K562 (cell line): ENCODE data around the gene KCNJ15. TPM values are rescaled to one million over a fixed set of nuclear protein-coding genes. Genes with fewer than 3 reads are reported as not detected.

Experiments used
- ATAC-seq: fragments of 200-7000 bp; cut with Tn5 transposase; 3 replicates; pipeline ENCODE4 v1.9.1; 2020; ENCODE audit warnings: moderate library complexity
- BruUV-seq: library from RNA; stranded (reverse); fragments of 400-500 nt; replicated peaks from 2 replicates; lab custom pipeline; 2021; lab: Mats Ljungman, UMichigan
- CTCF ChIA-PET: fragments of 300-600 bp; formaldehyde crosslinking; extraction: SDS; loops from one replicate; lab custom pipeline; 2021; ENCODE audit warnings: low intra/inter-chr PET ratio; lab: Yijun Ruan, JAX
- POLR2A ChIA-PET: fragments of 300-600, 350-650 bp; sonication (Branson Sonifier 250); formaldehyde crosslinking; extraction: SDS; loops from one replicate; lab custom pipeline; 2021; ENCODE audit warnings: antibody characterized with exemption, inconsistent platforms; lab: Yijun Ruan, JAX
- DNase-seq, 4 experiments: peaks; one replicate each; pipeline versions ENCODE4 v3.0.0 to v3.0.0-alpha.2; 2011 to 2018; ENCODE audit warnings: low spot score in 3 of 4, mixed read lengths in 3 of 4; ENCODE audit errors: extremely low read depth in 1 of 4
- FAIRE-seq: peaks from 2 replicates; lab custom pipeline; 2011; peaks lifted over from hg19 to GRCh38; lab: Jason Lieb, UNC
- H2AFZ ChIP-seq: 2 replicates; pipeline ENCODE4 v1.6.0; 2011; ENCODE audit warnings: low read depth, low read length, control low read depth, inconsistent platforms
- H3K27ac ChIP-seq: fragments of 200-600 bp; 3 replicates; pipeline ENCODE4 v1.8.0; 2011; ENCODE audit warnings: low read depth, mild to moderate bottlenecking, control low read depth, inconsistent platforms, low read length, moderate library complexity, mixed read lengths; ENCODE audit errors: extremely low read depth
- H3K27me3 ChIP-seq, 2 experiments: fragments of 300-600 bp in 1 of 2; 2 replicates in 1 of 2; 3 replicates in 1 of 2; pipeline versions ENCODE4 v1.6.0 to v1.8.0; 2011; ENCODE audit warnings: inconsistent platforms in 2 of 2, low read length in 2 of 2, mild to moderate bottlenecking in 1 of 2, mixed read lengths in 1 of 2, moderate library complexity in 1 of 2; ENCODE audit not compliant: control insufficient read depth in 2 of 2, insufficient read depth in 2 of 2
- H3K36me3 ChIP-seq: fragments of 300-600 bp; 3 replicates; pipeline ENCODE4 v1.8.0; 2011; ENCODE audit warnings: mild to moderate bottlenecking, low read length, inconsistent platforms; ENCODE audit not compliant: control insufficient read depth, insufficient read depth
- H3K4me1 ChIP-seq, 2 experiments: fragments of 200-600 bp in 1 of 2; replicated peaks in 1 of 2; 2 replicates in 1 of 2; 3 replicates in 1 of 2; pipeline versions ENCODE4 v1.5.1 to v1.8.0; 2011; ENCODE audit warnings: inconsistent platforms in 2 of 2, low read length in 2 of 2, mild to moderate bottlenecking in 1 of 2, mixed read lengths in 1 of 2, moderate library complexity in 1 of 2; ENCODE audit not compliant: control insufficient read depth in 2 of 2, insufficient read depth in 2 of 2
- H3K4me2 ChIP-seq: 2 replicates; pipeline ENCODE4 v1.6.1; 2011; ENCODE audit warnings: low read length, control low read depth, inconsistent platforms, mixed read lengths; ENCODE audit not compliant: insufficient read depth
- H3K4me3 ChIP-seq: fragments of 200-600 bp; sonication (generic), shearing (Covaris generic); 2 replicates; pipeline ENCODE4 v1.5.1; 2016; ENCODE audit warnings: control low read depth, inconsistent platforms
- H3K79me2 ChIP-seq: fragments of 200-600 bp; 3 replicates; pipeline ENCODE4 v1.8.0; 2011; ENCODE audit warnings: low read length, inconsistent platforms; ENCODE audit not compliant: control insufficient read depth, insufficient read depth
- H3K9ac ChIP-seq, 2 experiments: 2 replicates each; pipeline versions ENCODE4 v1.6.0 to v1.6.1; 2011; ENCODE audit warnings: low read depth in 2 of 2, low read length in 2 of 2, control low read depth in 1 of 2, inconsistent platforms in 1 of 2, mild to moderate bottlenecking in 1 of 2, mixed read lengths in 1 of 2; ENCODE audit not compliant: insufficient read depth in 1 of 2
- H3K9me1 ChIP-seq: one replicate; pipeline ENCODE4 v1.6.0; 2011; ENCODE audit warnings: inconsistent platforms, mild to moderate bottlenecking, low read length, moderate library complexity; ENCODE audit not compliant: control insufficient read depth, insufficient read depth
- H3K9me3 ChIP-seq: replicated peaks from 2 replicates; pipeline ENCODE4 v1.5.1; 2011; ENCODE audit warnings: low read depth, low read length, inconsistent platforms; ENCODE audit not compliant: control insufficient read depth, insufficient read depth
- H4K20me1 ChIP-seq: replicated peaks from 2 replicates; pipeline ENCODE4 v1.6.1; 2011; ENCODE audit warnings: low read length, inconsistent platforms, mixed read lengths; ENCODE audit not compliant: control insufficient read depth, insufficient read depth
- EP300 ChIP-seq: IDR thresholded peaks from 2 replicates; pipeline ENCODE4 v1.6.1; 2012; ENCODE audit warnings: low read length, improper control_type of control experiment
- EZH2 ChIP-seq: IDR thresholded peaks from 2 replicates; pipeline ENCODE4 v1.6.1; 2012; ENCODE audit warnings: low read depth, mild to moderate bottlenecking, inconsistent platforms, low read length, borderline replicate concordance
- NFIC ChIP-seq: fragments of 450-650 bp; IDR thresholded peaks from 2 replicates; pipeline ENCODE4 v1.6.1; 2017; ENCODE audit warnings: mild to moderate bottlenecking, inconsistent platforms
- NR2C1 ChIP-seq, 2 experiments: fragments of 450-650 bp; IDR thresholded peaks; 2 replicates each; pipeline ENCODE4 v1.6.1; 2017; ENCODE audit warnings: mild to moderate bottlenecking in 2 of 2, antibody characterized with exemption in 1 of 2, inconsistent platforms in 1 of 2, missing compliant biosample characterization in 1 of 2, missing genetic modification characterization in 1 of 2
- SMARCE1 ChIP-seq: fragments of 450-650 bp; IDR thresholded peaks from 2 replicates; pipeline ENCODE4 v1.7.1; 2016; ENCODE audit warnings: mild to moderate bottlenecking
- XRCC5 ChIP-seq: fragments of 200-400 bp; formaldehyde crosslinking; IDR thresholded peaks from 2 replicates; pipeline ENCODE4 v1.6.1; 2017; ENCODE audit warnings: low read depth, mild to moderate bottlenecking, low read length
- ZNF165 ChIP-seq: fragments of 250-450 bp; sonication (Bioruptor Pico); IDR thresholded peaks from 2 replicates; pipeline ENCODE4 v1.4.0; 2020; ENCODE audit warnings: borderline replicate concordance
- ZNF24 ChIP-seq: fragments of 450-650 bp; IDR thresholded peaks from 2 replicates; pipeline ENCODE4 v1.6.1; 2016
- ZNF354B ChIP-seq: fragments of 250-450 bp; sonication (Bioruptor Pico); IDR thresholded peaks from 2 replicates; pipeline ENCODE4 v1.4.0; 2020
- WGBS: fragments of 100-300 bp; shearing (Covaris generic); methylation state at CpG from one replicate; pipeline ENCODE4 v1.1.6; 2016; ENCODE audit warnings: low coverage, mixed read lengths; ENCODE audit not compliant: insufficient coverage; ENCODE audit errors: missing lambda C conversion rate; 5-methylcytosine and 5-hydroxymethylcytosine counted together
- in situ Hi-C: fragments of 300-500 bp; cut with MboI; formaldehyde crosslinking; loops from 4 replicates; pipeline ENCODE4 v1.15.0; 2018; ENCODE audit warnings: inconsistent platforms, mixed read lengths
- intact Hi-C: fragments of 100-400 bp; cut with micrococcal nuclease; formaldehyde crosslinking; loops from 2 replicates; pipeline ENCODE4 v1.14.2; 2022
- polyA plus RNA-seq, 8 experiments: library from polyadenylated mRNA; depleted of rRNA in 4 of 8; stranded (reverse) in 5 of 8; unstranded in 3 of 8; fragments of >200 nt; fragmentation: Nextera tagmentation in 2 of 8; fragmentation: Illumina TruSeq in 1 of 8; extraction: Ambion mirVana in 2 of 8; extraction: Trizol in 1 of 8; gene quantifications; 2 replicates each; pipeline versions ENCODE4 v1.2.1 to v1.2.3, GENCODE V29; 2011 to 2014; ENCODE audit warnings: inconsistent platforms in 1 of 8, missing spikeins in 1 of 8
- total RNA-seq, 7 experiments: library from RNA; depleted of rRNA in 6 of 7; stranded (reverse); fragments of >200 nt in 6 of 7; fragmentation: Illumina TruSeq in 2 of 7; extraction: Trizol in 2 of 7; gene quantifications; 2 replicates each; pipeline versions ENCODE4 v1.2.1 to v1.2.3, GENCODE V29; 2011 to 2021; ENCODE audit warnings: low replicate concordance in 1 of 7
- TF ChIP-seq, protein P1 (sequence below), 2 experiments: IDR thresholded peaks; 2 replicates each; pipeline ENCODE4 v1.6.1; 2011; ENCODE audit warnings: borderline replicate concordance in 1 of 2, control low read depth in 1 of 2, low read depth in 1 of 2, low read length in 1 of 2, mild to moderate bottlenecking in 1 of 2, mixed read lengths in 1 of 2, moderate library complexity in 1 of 2; ENCODE audit not compliant: insufficient read depth in 1 of 2, insufficient read length in 1 of 2, poor library complexity in 1 of 2, severe bottlenecking in 1 of 2; ENCODE audit errors: extremely low read depth in 1 of 2

Gene KCNJ15
- total and polyA plus RNA-seq, 9 of the 15 experiments (the other 6 are each of a cell fraction or from before 2014, with no cell fraction given) = 0.20 to 3.0 (median 0.72) TPM; not detected in 1

DNA sequence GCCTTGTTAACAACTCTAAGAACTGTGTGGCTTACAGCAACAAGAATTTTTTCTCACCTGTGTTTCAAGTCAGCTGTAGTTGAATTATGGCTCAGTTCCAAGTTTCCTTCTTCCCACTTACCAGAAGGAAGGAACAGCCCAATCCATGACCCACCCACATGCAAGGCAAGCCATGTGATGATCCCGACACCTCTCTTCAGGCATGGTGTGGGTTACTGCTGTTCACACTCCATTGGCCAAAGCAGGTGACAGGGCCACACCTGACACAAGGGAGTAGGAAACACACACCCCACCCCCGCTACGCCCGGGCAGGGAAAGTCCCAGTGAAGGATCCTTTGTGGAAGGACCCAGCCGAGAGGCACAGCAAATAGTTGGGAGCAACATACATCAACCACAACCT is 36.3 kb downstream of the KCNJ15 start:
- CTCF ChIA-PET = no interaction called here
- Histone ChIP-seq H4K20me1 (no peaks in the 10 kb centered on the region), H3K9me1 (no peaks in the 10 kb centered on the region), H3K27ac (no peak overlapping the region), H3K9me3 (no peaks in the 10 kb centered on the region), H2AFZ (no peak overlapping the region), H3K4me1 (peaks cover 2 to 4% of the 10 kb centered on the region in 2 experiments; a peak in 3 of 5 replicates), H3K9ac (no peak overlapping the region), H3K36me3 (no peaks in the 10 kb centered on the region), H3K4me2 (no peak overlapping the region), H3K4me3 (no peak overlapping the region), H3K27me3 (peaks cover 8 to 11% of the 10 kb centered on the region in 2 experiments; a peak in 3 of 5 replicates), H3K79me2 (no peaks in the 10 kb centered on the region)
- no peak for FAIRE-seq
- in situ Hi-C loops (no loop called here), intact Hi-C loops (no loop called here)
- TF ChIP-seq NFIC = peak; percentile 59
- no peak for TF ChIP-seq ZNF24
- no peak for TF ChIP-seq XRCC5
- DNase-seq = no peak
- WGBS = 36% methylated on average over 5 of the region's 5 CpGs
- POLR2A ChIA-PET = interaction anchor here (1.4 kb wide), 1 partner anchor 20 kb away, joined by 3 read pairs; no protein-coding TSS in a partner anchor
- no TSS peak for BruUV-seq
- ATAC-seq = no peak

DNA sequence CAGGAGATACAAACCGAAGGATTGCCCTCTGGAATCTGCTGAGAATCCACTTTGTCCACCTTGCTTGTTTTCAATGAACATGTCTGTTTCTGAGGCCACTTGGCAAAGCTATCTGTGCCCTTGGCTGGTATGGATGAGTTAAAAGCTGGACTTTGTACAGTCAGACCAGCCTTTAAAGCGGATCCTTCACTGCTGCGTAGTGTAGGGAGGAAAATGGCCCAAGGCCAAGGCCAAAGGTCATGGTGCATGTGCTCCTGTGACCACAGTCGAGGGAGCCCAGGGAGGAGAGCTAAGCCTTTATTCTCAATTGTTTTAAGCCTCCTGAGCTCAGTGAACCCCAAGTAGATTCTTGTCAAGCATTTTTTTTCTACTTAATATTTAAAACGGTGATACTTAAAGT is 37.0 kb downstream of the KCNJ15 start:
- H3K9me1 ChIP-seq = no peaks in the 10 kb centered on the region
- no TSS peak for BruUV-seq
- POLR2A ChIA-PET = interaction anchor here (0.8 to 1.4 kb wide), 2 partner anchors 16 to 20 kb away, joined by 3 to 4 read pairs; no protein-coding TSS in a partner anchor
- no peak overlapping the region for H3K4me2 ChIP-seq
- no peak overlapping the region for H3K4me3 ChIP-seq
- no peak overlapping the region for H2AFZ ChIP-seq
- ATAC-seq = peak; percentile 88
- no peaks in the 10 kb centered on the region for H4K20me1 ChIP-seq
- peak; percentile 72 for FAIRE-seq
- H3K36me3 ChIP-seq = no peaks in the 10 kb centered on the region
- H3K27me3 ChIP-seq = peaks cover 8 to 11% of the 10 kb centered on the region in 2 experiments; a peak in 3 of 5 replicates
- intact Hi-C loops = no loop called here
- WGBS = 7% methylated on average over 5 of the region's 5 CpGs
- no peaks in the 10 kb centered on the region for H3K9me3 ChIP-seq
- H3K9ac ChIP-seq = no peak overlapping the region
- in situ Hi-C loops = no loop called here
- peaks cover 2 to 4% of the 10 kb centered on the region in 2 experiments; a peak in 3 of 5 replicates for H3K4me1 ChIP-seq
- DNase-seq = peak in 3 of 4 experiments; percentile 24 to 71 (median 44)
- CTCF ChIA-PET = no interaction called here
- no peak overlapping the region for H3K27ac ChIP-seq
- no peaks in the 10 kb centered on the region for H3K79me2 ChIP-seq
- no peak for TF ChIP-seq EP300
- TF ChIP-seq EZH2 = no peak
- peak; percentile 71 for TF ChIP-seq NR2C1 (IDR thresholded peaks at IDR 0.05)
- TF ChIP-seq NR2C1 (tag; IDR thresholded peaks at IDR 0.05) = peak; percentile 54
- TF ChIP-seq ZNF165 = no peak
- TF ChIP-seq, protein P1, sequence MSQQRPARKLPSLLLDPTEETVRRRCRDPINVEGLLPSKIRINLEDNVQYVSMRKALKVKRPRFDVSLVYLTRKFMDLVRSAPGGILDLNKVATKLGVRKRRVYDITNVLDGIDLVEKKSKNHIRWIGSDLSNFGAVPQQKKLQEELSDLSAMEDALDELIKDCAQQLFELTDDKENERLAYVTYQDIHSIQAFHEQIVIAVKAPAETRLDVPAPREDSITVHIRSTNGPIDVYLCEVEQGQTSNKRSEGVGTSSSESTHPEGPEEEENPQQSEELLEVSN (IDR thresholded peaks at IDR 0.05; ENCODE audit: borderline replicate concordance in 1 of 2, extremely low read depth in 1 of 2, insufficient read depth in 1 of 2, insufficient read length in 1 of 2, low read depth in 1 of 2, low read length in 1 of 2, poor library complexity in 1 of 2, severe bottlenecking in 1 of 2) = peak in 1 of 2 experiments; percentile 71
- TF ChIP-seq SMARCE1 = no peak
- TF ChIP-seq ZNF354B (CRISPR knock-in tag) = no peak
